SU-DHL-6 (cell line): ENCODE measurements around the gene MAML2.

ENCODE experiments used
- H2AFZ ChIP-seq: fragments of 200-600 bp; sonication (generic); 2 replicates; pipeline ENCODE4 v1.6.1; 2014; ENCODE audit warnings: low read depth, mild to moderate bottlenecking, moderate library complexity, mixed read lengths, antibody characterized with exemption, low read length; ENCODE audit not compliant: severe bottlenecking
- H3F3A ChIP-seq: fragments of 200-600 bp; shearing (Covaris generic); 2 replicates; pipeline ENCODE4 v1.6.0; 2016; ENCODE audit warnings: antibody characterized with exemption, mild to moderate bottlenecking; ENCODE audit not compliant: insufficient read depth
- H3K27ac ChIP-seq: fragments of 200-600 bp; sonication (generic); 2 replicates; pipeline ENCODE4 v1.5.1; 2016; ENCODE audit warnings: low read depth, mild to moderate bottlenecking, low read length, moderate library complexity, mixed read lengths
- H3K27me3 ChIP-seq: fragments of 200-600 bp; sonication (generic), shearing (Covaris generic); 2 replicates; pipeline ENCODE4 v1.6.0; 2014; ENCODE audit warnings: mild to moderate bottlenecking, low read length
- H3K36me3 ChIP-seq: fragments of 200-600 bp; sonication (generic); 2 replicates; pipeline ENCODE4 v1.6.1; 2014; ENCODE audit warnings: mild to moderate bottlenecking, low read length, mixed read lengths
- H3K4me2 ChIP-seq: fragments of 300-600, 200-600 bp; shearing (Covaris generic), sonication (generic); 2 replicates; pipeline ENCODE4 v1.6.0; 2014; ENCODE audit warnings: low read length, low read depth, mild to moderate bottlenecking; ENCODE audit not compliant: poor library complexity, severe bottlenecking
- H3K4me3 ChIP-seq: fragments of 200-600 bp; sonication (generic); 2 replicates; pipeline ENCODE4 v1.5.1; 2014; ENCODE audit warnings: antibody characterized with exemption, low read length, mild to moderate bottlenecking, mixed read lengths; ENCODE audit not compliant: insufficient read depth, poor library complexity, severe bottlenecking
- H3K79me2 ChIP-seq: fragments of 200-600 bp; sonication (generic); 2 replicates; pipeline ENCODE4 v1.6.1; 2014; ENCODE audit warnings: mild to moderate bottlenecking, low read length, moderate library complexity; ENCODE audit not compliant: insufficient read depth
- H3K9ac ChIP-seq: fragments of 200-600 bp; sonication (generic); 2 replicates; pipeline ENCODE4 v1.7.0; 2014; ENCODE audit warnings: mild to moderate bottlenecking, low read length
- H3K9me2 ChIP-seq: fragments of 200-600 bp; sonication (generic); replicated peaks from 2 replicates; pipeline ENCODE4 v1.6.1; 2014; ENCODE audit warnings: low read length; ENCODE audit not compliant: insufficient read depth
- H3K9me3 ChIP-seq: fragments of 200-600 bp; sonication (generic); 2 replicates; pipeline ENCODE4 v1.6.1; 2014; ENCODE audit warnings: low read length, mixed read lengths; ENCODE audit not compliant: insufficient read depth
- H4K20me1 ChIP-seq: fragments of 200-600 bp; sonication (generic); 2 replicates; pipeline ENCODE4 v1.6.1; 2014; ENCODE audit warnings: low read depth, mild to moderate bottlenecking, antibody characterized with exemption, low read length, moderate library complexity, mixed read lengths
- CTCF ChIP-seq: fragments of 200-600 bp; sonication (generic); IDR thresholded peaks from one replicate; pipeline ENCODE4 v1.5.1; 2017; ENCODE audit warnings: antibody characterized with exemption, mild to moderate bottlenecking, low read length, moderate library complexity; ENCODE audit not compliant: insufficient read depth, poor library complexity, severe bottlenecking
- EZH2phosphoT487 ChIP-seq: fragments of 200-600 bp; sonication (generic), shearing (Covaris generic); conservative IDR thresholded peaks from 2 replicates; pipeline ENCODE4 v1.6.1; 2018; ENCODE audit warnings: mild to moderate bottlenecking, antibody characterized with exemption, low read length, moderate library complexity, mixed read lengths

Gene MAML2

GRCh38 chr11:96033599-96033998 is 309.4 kb downstream of the MAML2 start:
- no peaks in the 10 kb centered on the region for H3K9me2 ChIP-seq
- H3F3A ChIP-seq = no peaks in the 10 kb centered on the region
- H3K9me3 ChIP-seq = no peaks in the 10 kb centered on the region
- H3K4me3 ChIP-seq = no peak overlapping the region
- H3K27me3 ChIP-seq = no peaks in the 10 kb centered on the region
- no peaks in the 10 kb centered on the region for H4K20me1 ChIP-seq
- no peaks in the 10 kb centered on the region for H3K79me2 ChIP-seq
- no peak overlapping the region for H2AFZ ChIP-seq
- H3K27ac ChIP-seq = no peak overlapping the region
- TF ChIP-seq CTCF = no peak
- no peak for TF ChIP-seq EZH2phosphoT487
- H3K4me2 ChIP-seq = no peak overlapping the region
- H3K36me3 ChIP-seq = no peaks in the 10 kb centered on the region
- no peak overlapping the region for H3K9ac ChIP-seq

- no peaks in the 10 kb centered on the region for H3K79me2 ChIP-seq
- no peak overlapping the region for H3K9ac ChIP-seq
- H4K20me1 ChIP-seq = no peaks in the 10 kb centered on the region
- no peak overlapping the region for H3K27ac ChIP-seq
- no peak overlapping the region for H3K4me3 ChIP-seq
- no peaks in the 10 kb centered on the region for H3K27me3 ChIP-seq
- TF ChIP-seq EZH2phosphoT487 = no peak
- TF ChIP-seq CTCF = no peak
- no peaks in the 10 kb centered on the region for H3K9me3 ChIP-seq
- no peaks in the 10 kb centered on the region for H3K9me2 ChIP-seq
- H3K4me2 ChIP-seq = no peak overlapping the region
- no peaks in the 10 kb centered on the region for H3F3A ChIP-seq
- no peaks in the 10 kb centered on the region for H3K36me3 ChIP-seq
- H2AFZ ChIP-seq = no peak overlapping the region
Observed at GRCh38 chr11:96033095-96033494, 309.9 kb downstream of the MAML2 start.

- no peak overlapping the region for H3K4me2 ChIP-seq
- no peaks in the 10 kb centered on the region for H3K9me3 ChIP-seq
- TF ChIP-seq EZH2phosphoT487 = no peak
- TF ChIP-seq CTCF = no peak
Observed at GRCh38 chr11:96028746-96029145, 314.2 kb downstream of the MAML2 start.

More at GRCh38 chr11:96028746-96029145, 314.2 kb downstream of the MAML2 start:
- H3K36me3 ChIP-seq = no peaks in the 10 kb centered on the region
- no peaks in the 10 kb centered on the region for H3K9me2 ChIP-seq
- no peaks in the 10 kb centered on the region for H3K27me3 ChIP-seq
- no peak overlapping the region for H3K9ac ChIP-seq
- H3K4me3 ChIP-seq = no peak overlapping the region
- H4K20me1 ChIP-seq = no peaks in the 10 kb centered on the region
- H3F3A ChIP-seq = no peaks in the 10 kb centered on the region
- no peak overlapping the region for H2AFZ ChIP-seq
- no peaks in the 10 kb centered on the region for H3K79me2 ChIP-seq
- H3K27ac ChIP-seq = no peak overlapping the region
